Trophoblast cell (in vitro differentiated cells and primary cell): ENCODE measurements around the gene ZRANB3.
"Not testable (repeated sequence)": the region's sequence is repeated elsewhere in the genome, so short reads cannot be mapped to it uniquely, and the experiment has no call there.

Experiments used
- DNase-seq, 2 donors: peaks; one replicate each; pipeline ENCODE4 v3.0.0-alpha.2; 2016
- H2AFZ ChIP-seq: 2 replicates; pipeline ENCODE4 v1.6.1; 2013; ENCODE audit warnings: low read length, moderate library complexity, mild to moderate bottlenecking; ENCODE audit not compliant: insufficient read depth, poor library complexity
- H2AK5ac ChIP-seq: 2 replicates; pipeline ENCODE4 v1.6.1; 2013; ENCODE audit warnings: mild to moderate bottlenecking, low read length
- H2BK120ac ChIP-seq: 2 replicates; pipeline ENCODE4 v1.6.1; 2013; ENCODE audit warnings: low read length, mild to moderate bottlenecking, moderate library complexity; ENCODE audit not compliant: insufficient read depth, poor library complexity
- H2BK12ac ChIP-seq: 2 replicates; pipeline ENCODE4 v1.6.1; 2013; ENCODE audit warnings: mild to moderate bottlenecking, low read length, moderate library complexity
- H2BK5ac ChIP-seq: 2 replicates; pipeline ENCODE4 v1.6.1; 2013; ENCODE audit warnings: low read length, low read depth, moderate library complexity, mild to moderate bottlenecking; ENCODE audit not compliant: poor library complexity
- H3K14ac ChIP-seq: 2 replicates; pipeline ENCODE4 v1.6.1; 2013; ENCODE audit warnings: mild to moderate bottlenecking, low read length
- H3K18ac ChIP-seq: 2 replicates; pipeline ENCODE4 v1.6.1; 2013; ENCODE audit warnings: mild to moderate bottlenecking, low read length
- H3K23ac ChIP-seq: 2 replicates; pipeline ENCODE4 v1.6.1; 2013; ENCODE audit warnings: low read length
- H3K27ac ChIP-seq: 2 replicates; pipeline ENCODE4 v1.5.1; 2013; ENCODE audit warnings: low read depth, mild to moderate bottlenecking, inconsistent platforms, low read length, moderate library complexity
- H3K27me3 ChIP-seq: 2 replicates; pipeline ENCODE4 v1.6.1; 2013; ENCODE audit warnings: inconsistent platforms, mild to moderate bottlenecking, low read length, moderate library complexity; ENCODE audit not compliant: insufficient read depth
- H3K36me3 ChIP-seq, 2 experiments: 1 replicate in 1 of 2; 2 replicates in 1 of 2; pipeline ENCODE4 v1.6.1; 2013; ENCODE audit warnings: low read length in 2 of 2, mild to moderate bottlenecking in 2 of 2, moderate library complexity in 1 of 2; ENCODE audit not compliant: insufficient read depth in 2 of 2, control insufficient read depth in 1 of 2
- H3K4ac ChIP-seq: 2 replicates; pipeline ENCODE4 v1.6.1; 2013; ENCODE audit warnings: low read depth, mild to moderate bottlenecking, low read length, moderate library complexity
- H3K4me1 ChIP-seq, 2 experiments: 1 replicate in 1 of 2; 2 replicates in 1 of 2; pipeline ENCODE4 v1.6.1; 2013; ENCODE audit warnings: low read length in 2 of 2, mild to moderate bottlenecking in 2 of 2, moderate library complexity in 1 of 2; ENCODE audit not compliant: insufficient read depth in 2 of 2, control insufficient read depth in 1 of 2
- H3K4me2 ChIP-seq: 2 replicates; pipeline ENCODE4 v1.6.1; 2013; ENCODE audit warnings: inconsistent platforms, mild to moderate bottlenecking, low read length, moderate library complexity
- H3K4me3 ChIP-seq: 2 replicates; pipeline ENCODE4 v1.5.1; 2013; ENCODE audit warnings: mild to moderate bottlenecking, low read depth, low read length, inconsistent platforms
- H3K79me1 ChIP-seq: one replicate; pipeline ENCODE4 v1.6.1; 2013; ENCODE audit warnings: low read length
- H3K79me2 ChIP-seq: 2 replicates; pipeline ENCODE4 v1.6.1; 2013; ENCODE audit warnings: low read length, mild to moderate bottlenecking; ENCODE audit not compliant: control insufficient read depth, insufficient read depth, poor library complexity
- H3K9ac ChIP-seq: 2 replicates; pipeline ENCODE4 v1.6.1; 2013; ENCODE audit warnings: mild to moderate bottlenecking, low read length
- H3K9me3 ChIP-seq: 2 replicates; pipeline ENCODE4 v1.6.1; 2013; ENCODE audit warnings: low read depth, mild to moderate bottlenecking, control low read depth, inconsistent platforms, low read length; ENCODE audit not compliant: insufficient read depth
- H4K12ac ChIP-seq: 2 replicates; pipeline ENCODE4 v1.6.1; 2013; ENCODE audit warnings: low read depth, mild to moderate bottlenecking, low read length, moderate library complexity
- H4K8ac ChIP-seq: 2 replicates; pipeline ENCODE4 v1.6.1; 2013; ENCODE audit warnings: low read depth, mild to moderate bottlenecking, low read length, moderate library complexity
- H4K91ac ChIP-seq: one replicate; pipeline ENCODE4 v1.6.1; 2013; ENCODE audit warnings: low read depth, mild to moderate bottlenecking, low read length, moderate library complexity
- WGBS: extraction: QIAGEN DNeasy Blood & Tissue Kit; methylation state at CpG from one replicate; pipeline ENCODE4 v1.1.7; 2013; ENCODE audit warnings: missing lambda C conversion rate; ENCODE audit not compliant: insufficient read length, insufficient coverage; ENCODE audit errors: extremely low coverage; 5-methylcytosine and 5-hydroxymethylcytosine counted together

ZRANB3 gene

GRCh38 chr2:135119582-135119981 lies 411.4 kb downstream of the ZRANB3 start:
- H3K4ac ChIP-seq: no peak overlapping the region
- H3K79me2 ChIP-seq: no peaks in the 10 kb centered on the region
- H3K79me1 ChIP-seq: no peaks in the 10 kb centered on the region
- H2BK12ac ChIP-seq: no peak overlapping the region
- no peak overlapping the region for H2BK120ac ChIP-seq
- H4K12ac ChIP-seq: no peak overlapping the region
- H3K4me2 ChIP-seq: no peak overlapping the region
- no peak overlapping the region for H4K8ac ChIP-seq
- DNase-seq: no peak
- H2BK5ac ChIP-seq: no peak overlapping the region
- H3K18ac ChIP-seq: no peak overlapping the region
- H3K27me3 ChIP-seq: no peaks in the 10 kb centered on the region
- no peak overlapping the region for H3K27ac ChIP-seq
- no peak overlapping the region for H4K91ac ChIP-seq
- no peak overlapping the region for H2AK5ac ChIP-seq
- H3K23ac ChIP-seq: no peak overlapping the region
- H3K36me3 ChIP-seq: peaks cover 6 to 7% of the 10 kb centered on the region in 2 experiments
- H3K4me1 ChIP-seq: no peaks in the 10 kb centered on the region
- H2AFZ ChIP-seq: no peak overlapping the region
- no peak overlapping the region for H3K9ac ChIP-seq
- H3K4me3 ChIP-seq: no peak overlapping the region
- H3K14ac ChIP-seq: no peak overlapping the region
- H3K9me3 ChIP-seq: no peaks in the 10 kb centered on the region

DNA sequence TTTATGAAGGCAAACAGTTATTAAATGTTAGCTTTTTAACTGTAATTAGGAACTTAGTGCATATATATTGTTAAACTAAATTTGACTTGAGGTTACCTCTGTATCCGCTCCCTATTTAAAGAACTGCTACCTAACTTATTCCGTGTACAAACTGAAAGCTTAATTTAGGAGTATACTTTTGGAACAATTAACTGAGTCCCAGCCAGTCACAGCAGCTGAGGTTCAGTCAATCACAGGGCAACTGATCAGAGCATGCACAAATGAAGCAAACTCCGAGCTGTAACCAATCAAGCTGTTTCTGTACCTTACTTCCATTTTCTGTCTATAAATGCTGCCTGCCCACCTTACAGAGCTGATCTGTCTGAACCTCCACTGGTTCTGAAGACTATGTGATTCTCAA lies 417.7 kb downstream of the ZRANB3 start:
- Histone ChIP-seq H3K4me3 (no peak overlapping the region), H2BK120ac (no peak overlapping the region), H3K4me1 (no peaks in the 10 kb centered on the region), H2AK5ac (no peak overlapping the region), H4K8ac (no peak overlapping the region), H2AFZ (no peak overlapping the region), H3K23ac (no peak overlapping the region), H2BK5ac (no peak overlapping the region), H3K9ac (no peak overlapping the region), H3K4ac (no peak overlapping the region), H2BK12ac (no peak overlapping the region), H4K12ac (no peak overlapping the region), H3K27ac (no peak overlapping the region), H3K14ac (no peak overlapping the region), H3K36me3 (peaks cover 2 to 7% of the 10 kb centered on the region in 2 experiments), H3K27me3 (no peaks in the 10 kb centered on the region), H4K91ac (no peak overlapping the region), H3K4me2 (no peak overlapping the region), H3K79me2 (no peaks in the 10 kb centered on the region), H3K18ac (no peak overlapping the region), H3K9me3 (no peaks in the 10 kb centered on the region), H3K79me1 (no peaks in the 10 kb centered on the region)
- no peak for DNase-seq
- WGBS: no CpG with 5 or more reads among the region's 3 CpGs

GRCh38 chr2:135105513-135106316 lies 425.3 kb downstream of the ZRANB3 start:
- not testable (repeated sequence) for H2AFZ ChIP-seq, H3K36me3 ChIP-seq, H3K23ac ChIP-seq, H4K8ac ChIP-seq, H2BK12ac ChIP-seq, H4K91ac ChIP-seq, H2AK5ac ChIP-seq, H3K79me1 ChIP-seq, H4K12ac ChIP-seq, H3K79me2 ChIP-seq, H3K27me3 ChIP-seq, H2BK5ac ChIP-seq, H3K4ac ChIP-seq, H2BK120ac ChIP-seq, H3K4me3 ChIP-seq, H3K18ac ChIP-seq, H3K14ac ChIP-seq, H3K9me3 ChIP-seq, H3K4me1 ChIP-seq, DNase-seq, H3K4me2 ChIP-seq, H3K27ac ChIP-seq, H3K9ac ChIP-seq
- no CpG with 5 or more reads among the region's 56 CpGs for WGBS

GRCh38 chr2:135103843-135104242 lies 427.2 kb downstream of the ZRANB3 start:
- no peak overlapping the region for H4K8ac ChIP-seq
- H2BK12ac ChIP-seq: no peak overlapping the region
- no peak overlapping the region for H3K4me3 ChIP-seq
- H3K18ac ChIP-seq: no peak overlapping the region
- no peaks in the 10 kb centered on the region for H3K27me3 ChIP-seq
- no peak overlapping the region for H4K91ac ChIP-seq
- no peak overlapping the region for H3K27ac ChIP-seq
- DNase-seq: no peak
- no peaks in the 10 kb centered on the region for H3K79me2 ChIP-seq
- no peaks in the 10 kb centered on the region for H3K4me1 ChIP-seq
- no peak overlapping the region for H3K14ac ChIP-seq
- H3K36me3 ChIP-seq: peaks cover 5 to 9% of the 10 kb centered on the region in 2 experiments
- H3K9ac ChIP-seq: no peak overlapping the region
- H3K4ac ChIP-seq: no peak overlapping the region
- H3K9me3 ChIP-seq: no peaks in the 10 kb centered on the region
- H4K12ac ChIP-seq: no peak overlapping the region
- WGBS: no CpG with 5 or more reads among the region's 1 CpG
- H3K79me1 ChIP-seq: no peaks in the 10 kb centered on the region
- H3K23ac ChIP-seq: no peak overlapping the region
- no peak overlapping the region for H3K4me2 ChIP-seq
- no peak overlapping the region for H2AFZ ChIP-seq
- H2BK5ac ChIP-seq: no peak overlapping the region
- no peak overlapping the region for H2AK5ac ChIP-seq
- H2BK120ac ChIP-seq: no peak overlapping the region
